ENCODE results near the gene OXLD1.

OXLD1 gene

DNA sequence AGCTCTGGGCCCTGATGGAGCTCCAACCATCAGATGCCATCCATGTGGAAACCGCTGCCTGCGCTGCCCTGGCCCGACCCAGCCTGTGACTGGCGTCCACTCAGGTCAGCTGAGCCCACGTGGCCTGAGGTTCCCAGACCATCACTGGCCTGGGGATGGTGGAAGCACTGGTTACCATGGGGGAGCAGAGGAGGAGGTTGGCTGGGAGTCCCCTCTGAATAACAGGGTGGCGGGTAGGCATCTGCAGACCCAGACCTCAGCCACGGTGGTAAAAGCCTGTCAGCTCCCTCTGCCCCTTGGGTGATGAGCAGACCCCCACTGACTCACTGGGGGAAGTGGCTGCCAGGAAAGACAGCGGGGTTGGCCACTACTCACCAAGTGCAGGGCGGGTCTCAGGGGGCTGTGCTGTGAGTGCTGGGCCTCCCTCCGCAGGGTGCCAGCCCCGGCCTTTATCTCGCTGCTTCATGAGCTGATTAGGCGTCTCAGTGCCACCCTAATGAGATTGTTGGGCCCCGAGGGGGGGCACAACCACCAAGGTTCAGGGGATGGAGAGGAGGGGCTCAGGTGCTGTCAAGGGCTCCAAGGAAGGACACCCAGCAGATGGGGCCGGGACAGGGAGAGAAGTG lies 10.2 kb downstream of the OXLD1 start, which contains the start of gene PDE6G:
PDE6G (minus strand) TSS at position 425 of the 626 bp plus-strand sequence. CDS start 3,237 bp downstream, outside the sequence.
- no peak for DNase-seq
- peaks cover 4% of the 10 kb centered on the region for H3K9me3 ChIP-seq (ENCODE audit: insufficient read depth, low read depth, low read length)
- H3K79me1 ChIP-seq (ENCODE audit: low read length), result no peaks in the 10 kb centered on the region
- H2AFZ ChIP-seq (ENCODE audit: insufficient read depth, low read length, poor library complexity), result no peak within 1 kb of the TSS
- H2AK5ac ChIP-seq (ENCODE audit: low read length), result no peak within 1 kb of the TSS
- no peak within 1 kb of the TSS for H3K9ac ChIP-seq (ENCODE audit: low read length)
- H3K27me3 ChIP-seq (ENCODE audit: insufficient read depth, low read length), result no peaks in the 10 kb centered on the region
- no peaks in the 10 kb centered on the region for H3K79me2 ChIP-seq (ENCODE audit: control insufficient read depth, insufficient read depth, low read length, poor library complexity)
- no peak within 1 kb of the TSS for H2BK5ac ChIP-seq (ENCODE audit: low read depth, low read length, poor library complexity)
- H3K18ac ChIP-seq (ENCODE audit: low read length), result no peak within 1 kb of the TSS
- peaks cover 0 to 2% of the 10 kb centered on the region in 2 experiments for H3K4me1 ChIP-seq (ENCODE audit: control insufficient read depth in 1 of 2, insufficient read depth in 2 of 2, low read length in 2 of 2)
- no peak within 1 kb of the TSS for H3K4me2 ChIP-seq (ENCODE audit: low read length)
- H3K4me3 ChIP-seq (ENCODE audit: low read depth, low read length), result no peak within 1 kb of the TSS
- no peak within 1 kb of the TSS for H3K23ac ChIP-seq (ENCODE audit: low read length)
- no peak within 1 kb of the TSS for H3K4ac ChIP-seq (ENCODE audit: low read depth, low read length)
- no peak within 1 kb of the TSS for H4K8ac ChIP-seq (ENCODE audit: low read depth, low read length)
- no peak within 1 kb of the TSS for H2BK120ac ChIP-seq (ENCODE audit: insufficient read depth, low read length, poor library complexity)
- H3K14ac ChIP-seq (ENCODE audit: low read length), result no peak within 1 kb of the TSS
- H3K36me3 ChIP-seq (ENCODE audit: control insufficient read depth in 1 of 2, insufficient read depth in 2 of 2, low read length in 2 of 2), result no peaks in the 10 kb centered on the region
- WGBS (ENCODE audit: extremely low coverage, insufficient coverage, insufficient read length), result no CpG with 5 or more reads among the region's 15 CpGs
- H4K91ac ChIP-seq (ENCODE audit: low read depth, low read length), result no peak within 1 kb of the TSS
- no peak within 1 kb of the TSS for H4K12ac ChIP-seq (ENCODE audit: low read depth, low read length)
- no peak within 1 kb of the TSS for H2BK12ac ChIP-seq (ENCODE audit: low read length)
- no peak within 1 kb of the TSS for H3K27ac ChIP-seq (ENCODE audit: low read depth, low read length)

DNA sequence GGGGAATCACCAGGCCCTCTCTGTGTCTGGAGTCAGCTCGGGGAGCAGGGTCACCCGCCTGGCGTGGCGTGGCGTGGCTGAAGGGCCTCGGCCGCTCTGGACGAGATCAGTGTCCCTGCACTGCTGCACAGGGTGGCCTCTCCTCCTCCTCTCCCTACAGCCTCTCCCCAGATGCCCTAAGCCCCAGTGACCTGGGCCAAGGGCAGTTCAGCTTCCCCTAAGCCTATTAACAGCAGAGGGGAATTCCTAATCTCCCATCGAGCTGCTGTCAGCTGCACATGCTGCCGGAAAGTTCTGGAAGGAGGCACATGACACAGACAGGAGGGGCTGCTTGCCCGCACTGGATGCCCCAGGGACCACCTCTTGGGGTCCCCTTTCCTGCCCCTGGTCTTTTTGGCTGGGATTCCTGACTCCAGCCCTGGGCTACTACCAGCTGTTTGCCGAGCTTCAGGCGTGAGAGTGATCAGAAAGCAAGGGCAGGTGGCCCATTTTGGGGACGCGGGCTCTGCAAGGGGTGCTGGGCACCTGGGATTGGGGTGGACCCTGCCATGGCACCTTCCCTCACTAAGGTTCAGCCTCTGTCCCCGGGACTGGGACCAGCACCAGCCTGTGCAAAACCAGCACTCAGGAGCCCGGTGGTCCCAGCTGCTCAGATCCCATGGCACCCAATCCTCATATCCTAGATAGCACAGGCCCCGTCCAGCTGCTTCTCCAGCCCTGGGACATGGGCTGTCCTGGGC lies 10.9 kb downstream of the OXLD1 start:
- Histone ChIP-seq H2BK120ac (ENCODE audit: insufficient read depth, low read length, poor library complexity) (no peak overlapping the region), H3K9ac (ENCODE audit: low read length) (no peak overlapping the region), H2BK12ac (ENCODE audit: low read length) (no peak overlapping the region), H4K8ac (ENCODE audit: low read depth, low read length) (no peak overlapping the region), H3K18ac (ENCODE audit: low read length) (no peak overlapping the region), H3K4me3 (ENCODE audit: low read depth, low read length) (no peak overlapping the region), H2AK5ac (ENCODE audit: low read length) (no peak overlapping the region), H2BK5ac (ENCODE audit: low read depth, low read length, poor library complexity) (no peak overlapping the region), H3K79me1 (ENCODE audit: low read length) (no peaks in the 10 kb centered on the region), H3K27ac (ENCODE audit: low read depth, low read length) (no peak overlapping the region), H2AFZ (ENCODE audit: insufficient read depth, low read length, poor library complexity) (no peak overlapping the region), H3K9me3 (ENCODE audit: insufficient read depth, low read depth, low read length) (peaks cover 4% of the 10 kb centered on the region), H3K4me1 (ENCODE audit: control insufficient read depth in 1 of 2, insufficient read depth in 2 of 2, low read length in 2 of 2) (peaks cover 0 to 2% of the 10 kb centered on the region in 2 experiments), H3K14ac (ENCODE audit: low read length) (no peak overlapping the region), H3K36me3 (ENCODE audit: control insufficient read depth in 1 of 2, insufficient read depth in 2 of 2, low read length in 2 of 2) (no peaks in the 10 kb centered on the region), H4K91ac (ENCODE audit: low read depth, low read length) (no peak overlapping the region), H3K4ac (ENCODE audit: low read depth, low read length) (no peak overlapping the region), H3K79me2 (ENCODE audit: control insufficient read depth, insufficient read depth, low read length, poor library complexity) (no peaks in the 10 kb centered on the region), H3K4me2 (ENCODE audit: low read length) (no peak overlapping the region), H3K23ac (ENCODE audit: low read length) (no peak overlapping the region), H4K12ac (ENCODE audit: low read depth, low read length) (no peak overlapping the region), H3K27me3 (ENCODE audit: insufficient read depth, low read length) (no peaks in the 10 kb centered on the region)
- no peak for DNase-seq
- no CpG with 5 or more reads among the region's 18 CpGs for WGBS (ENCODE audit: extremely low coverage, insufficient coverage, insufficient read length)

- no peak overlapping the region for H3K14ac ChIP-seq (ENCODE audit: low read length)
- H2BK12ac ChIP-seq (ENCODE audit: low read length), result no peak overlapping the region
- peaks cover 0 to 4% of the 10 kb centered on the region in 2 experiments for H3K4me1 ChIP-seq (ENCODE audit: control insufficient read depth in 1 of 2, insufficient read depth in 2 of 2, low read length in 2 of 2)
- no CpG with 5 or more reads among the region's 27 CpGs for WGBS (ENCODE audit: extremely low coverage, insufficient coverage, insufficient read length)
- no peak overlapping the region for H2BK5ac ChIP-seq (ENCODE audit: low read depth, low read length, poor library complexity)
- H3K79me1 ChIP-seq (ENCODE audit: low read length), result no peaks in the 10 kb centered on the region
- H2BK120ac ChIP-seq (ENCODE audit: insufficient read depth, low read length, poor library complexity), result no peak overlapping the region
- H3K27me3 ChIP-seq (ENCODE audit: insufficient read depth, low read length), result peaks cover 9% of the 10 kb centered on the region
- H3K79me2 ChIP-seq (ENCODE audit: control insufficient read depth, insufficient read depth, low read length, poor library complexity), result no peaks in the 10 kb centered on the region
- no peak overlapping the region for H3K23ac ChIP-seq (ENCODE audit: low read length)
- no peak overlapping the region for H3K4me2 ChIP-seq (ENCODE audit: low read length)
- no peak overlapping the region for H2AK5ac ChIP-seq (ENCODE audit: low read length)
- H3K9ac ChIP-seq (ENCODE audit: low read length), result no peak overlapping the region
- no peak overlapping the region for H3K27ac ChIP-seq (ENCODE audit: low read depth, low read length)
- H3K36me3 ChIP-seq (ENCODE audit: control insufficient read depth in 1 of 2, insufficient read depth in 2 of 2, low read length in 2 of 2), result no peaks in the 10 kb centered on the region
- H4K12ac ChIP-seq (ENCODE audit: low read depth, low read length), result no peak overlapping the region
- no peak overlapping the region for H4K8ac ChIP-seq (ENCODE audit: low read depth, low read length)
- no peak overlapping the region for H4K91ac ChIP-seq (ENCODE audit: low read depth, low read length)
- peaks cover 17% of the 10 kb centered on the region for H3K9me3 ChIP-seq (ENCODE audit: insufficient read depth, low read depth, low read length)
- no peak overlapping the region for H3K4me3 ChIP-seq (ENCODE audit: low read depth, low read length)
- H3K4ac ChIP-seq (ENCODE audit: low read depth, low read length), result no peak overlapping the region
- no peak for DNase-seq
- peak overlapping the region; percentile 30 for H2AFZ ChIP-seq (ENCODE audit: insufficient read depth, low read length, poor library complexity)
- H3K18ac ChIP-seq (ENCODE audit: low read length), result no peak overlapping the region
These were observed 13.3 kb downstream of the OXLD1 start for GRCh38 chr17:81652906-81653771.

DNA sequence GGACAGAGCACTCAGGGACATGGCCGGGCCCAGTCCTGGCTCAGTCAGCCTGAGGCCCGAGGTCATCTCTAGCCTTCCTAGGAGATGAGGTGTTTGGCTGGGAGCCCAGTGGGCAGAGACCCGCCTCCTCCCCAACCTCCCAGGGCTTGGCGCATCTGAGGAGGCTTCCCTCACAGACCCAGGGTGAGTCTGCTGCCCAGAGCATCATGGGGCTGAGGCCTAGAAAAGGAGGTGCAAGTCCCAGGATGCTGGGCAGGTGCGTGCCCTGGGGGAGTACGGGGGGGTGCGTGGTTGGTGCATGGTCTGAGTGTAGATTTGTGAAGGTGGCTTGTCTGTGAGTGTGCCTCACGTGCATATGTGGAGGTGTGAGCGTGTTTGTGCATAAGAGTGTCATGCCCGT lies 14.7 kb downstream of the OXLD1 start:
- Histone ChIP-seq H3K4me3 (ENCODE audit: low read depth, low read length) (peak overlapping the region; percentile 28), H2AFZ (ENCODE audit: insufficient read depth, low read length, poor library complexity) (no peak overlapping the region), H2BK120ac (ENCODE audit: insufficient read depth, low read length, poor library complexity) (no peak overlapping the region), H3K4ac (ENCODE audit: low read depth, low read length) (no peak overlapping the region), H3K4me1 (ENCODE audit: control insufficient read depth in 1 of 2, insufficient read depth in 2 of 2, low read length in 2 of 2) (peaks cover 0 to 4% of the 10 kb centered on the region in 2 experiments), H3K23ac (ENCODE audit: low read length) (peak overlapping the region; percentile 84), H3K27me3 (ENCODE audit: insufficient read depth, low read length) (peaks cover 15% of the 10 kb centered on the region), H3K36me3 (ENCODE audit: control insufficient read depth in 1 of 2, insufficient read depth in 2 of 2, low read length in 2 of 2) (no peaks in the 10 kb centered on the region), H4K12ac (ENCODE audit: low read depth, low read length) (no peak overlapping the region), H3K18ac (ENCODE audit: low read length) (no peak overlapping the region), H2BK12ac (ENCODE audit: low read length) (no peak overlapping the region), H2BK5ac (ENCODE audit: low read depth, low read length, poor library complexity) (no peak overlapping the region), H4K91ac (ENCODE audit: low read depth, low read length) (no peak overlapping the region), H4K8ac (ENCODE audit: low read depth, low read length) (no peak overlapping the region), H3K4me2 (ENCODE audit: low read length) (no peak overlapping the region), H3K9ac (ENCODE audit: low read length) (peak overlapping the region; percentile 52), H3K9me3 (ENCODE audit: insufficient read depth, low read depth, low read length) (peaks cover 17% of the 10 kb centered on the region), H3K79me1 (ENCODE audit: low read length) (no peaks in the 10 kb centered on the region), H3K79me2 (ENCODE audit: control insufficient read depth, insufficient read depth, low read length, poor library complexity) (no peaks in the 10 kb centered on the region), H3K14ac (ENCODE audit: low read length) (no peak overlapping the region), H2AK5ac (ENCODE audit: low read length) (no peak overlapping the region), H3K27ac (ENCODE audit: low read depth, low read length) (no peak overlapping the region)
- DNase-seq, result no peak
- no CpG with 5 or more reads among the region's 10 CpGs for WGBS (ENCODE audit: extremely low coverage, insufficient coverage, insufficient read length)
